NCI-H524 (cell line): Measurements from ENCODE around the gene ZNF45.
"Not testable (repeated sequence)": the region's sequence is repeated elsewhere in the genome, so short reads cannot be mapped to it uniquely, and the experiment has no call there.

Experiments used
- DNase-seq, 2 experiments: peaks; one replicate each; lab custom pipeline; 2025; lab: John Stamatoyannopoulos, UW

The ZNF45 gene

DNA sequence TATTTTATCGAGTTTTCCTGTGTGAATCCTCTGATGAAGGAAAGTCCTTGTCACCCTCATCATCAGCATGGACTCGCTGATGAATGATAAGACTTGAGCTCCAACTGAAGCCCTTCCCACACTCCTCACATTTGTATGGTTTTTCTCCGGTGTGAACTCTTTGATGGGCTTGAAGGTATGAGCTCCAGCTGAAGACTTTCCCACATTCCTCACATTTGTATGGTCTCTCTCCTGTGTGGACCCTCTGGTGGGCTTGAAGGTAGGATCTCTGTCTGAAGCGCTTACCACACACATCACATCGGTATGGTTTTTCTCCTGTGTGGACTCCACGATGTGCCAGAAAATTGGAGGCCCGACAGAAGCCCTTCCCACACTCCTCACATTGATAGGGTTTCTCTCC lies 21.7 kb downstream of the ZNF45 start:
- DNase-seq = no peak

DNA sequence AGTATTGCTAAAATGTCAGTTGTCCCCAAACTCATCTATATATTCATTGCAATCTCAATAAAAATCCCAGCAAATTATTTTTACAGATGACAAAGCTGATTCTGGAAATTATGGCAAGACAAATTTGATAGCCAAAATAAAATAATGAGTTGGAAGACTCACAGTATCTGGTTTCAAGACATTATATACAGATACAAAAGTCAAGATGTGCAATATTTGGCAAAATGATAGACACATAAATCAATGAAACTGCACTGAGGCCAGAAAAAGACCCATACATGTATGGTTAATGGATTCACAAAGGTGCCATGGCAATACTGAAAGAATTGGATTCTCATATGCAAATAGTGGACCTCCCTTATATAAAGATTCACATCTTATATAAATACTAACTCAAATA lies 24.2 kb downstream of the ZNF45 start:
- DNase-seq = no peak

DNA sequence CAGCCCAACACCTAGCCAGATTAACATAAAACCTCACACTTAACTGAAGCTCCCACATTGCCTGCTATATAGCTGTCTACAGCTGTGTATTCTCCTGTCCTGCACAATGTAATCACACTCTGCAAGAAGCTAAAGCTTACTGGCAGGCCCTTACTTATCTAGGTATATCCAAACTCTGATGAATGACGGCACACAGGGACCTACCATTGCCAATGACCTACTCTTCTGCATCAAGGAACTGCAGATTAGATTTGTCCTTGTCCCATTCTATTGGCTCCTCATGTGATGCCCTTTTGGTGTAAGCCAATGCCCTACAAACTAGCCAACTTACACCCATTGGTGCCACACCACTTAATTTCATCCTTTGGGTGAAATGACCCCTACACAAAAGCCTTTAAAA lies 26.4 kb downstream of the ZNF45 start:
- DNase-seq = no peak

DNA sequence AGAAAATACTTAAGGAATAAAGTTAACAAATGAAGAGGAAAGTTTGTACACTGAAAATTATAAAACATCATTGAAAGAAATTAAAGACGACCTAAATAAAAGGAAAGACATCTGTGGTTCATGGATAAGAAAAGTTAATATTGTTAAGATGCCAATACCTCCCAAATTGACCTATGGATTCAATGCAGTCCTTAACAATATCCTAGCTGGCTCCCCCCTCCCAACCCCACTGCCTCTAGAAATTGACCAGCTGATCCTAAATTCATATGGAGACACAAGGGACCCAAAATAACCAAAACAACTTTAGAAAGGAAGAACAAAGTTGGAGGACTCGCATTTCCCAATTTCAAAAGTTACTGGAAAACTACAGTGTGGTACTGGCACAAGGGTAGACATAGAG lies 28.3 kb downstream of the ZNF45 start:
- no peak for DNase-seq

DNA sequence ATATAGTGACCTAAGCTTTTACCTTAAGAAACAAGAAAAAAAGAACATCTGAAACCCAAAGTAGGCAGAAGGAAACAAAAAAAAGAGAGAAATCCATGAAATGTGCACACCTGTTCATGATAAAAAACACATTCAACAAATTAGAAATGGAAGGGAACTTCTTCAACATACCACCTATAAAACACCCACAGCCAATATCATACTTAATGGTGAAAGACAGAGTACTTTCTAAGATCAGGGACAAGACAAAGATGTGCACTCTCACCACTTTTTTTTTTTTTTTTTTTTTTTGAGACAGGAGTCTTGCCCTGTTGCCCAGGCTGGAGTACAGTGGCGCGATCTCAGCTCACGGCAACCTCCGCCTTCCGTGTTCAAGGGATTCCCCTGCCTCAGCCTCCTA lies 29.2 kb downstream of the ZNF45 start:
- DNase-seq = no peak

DNA sequence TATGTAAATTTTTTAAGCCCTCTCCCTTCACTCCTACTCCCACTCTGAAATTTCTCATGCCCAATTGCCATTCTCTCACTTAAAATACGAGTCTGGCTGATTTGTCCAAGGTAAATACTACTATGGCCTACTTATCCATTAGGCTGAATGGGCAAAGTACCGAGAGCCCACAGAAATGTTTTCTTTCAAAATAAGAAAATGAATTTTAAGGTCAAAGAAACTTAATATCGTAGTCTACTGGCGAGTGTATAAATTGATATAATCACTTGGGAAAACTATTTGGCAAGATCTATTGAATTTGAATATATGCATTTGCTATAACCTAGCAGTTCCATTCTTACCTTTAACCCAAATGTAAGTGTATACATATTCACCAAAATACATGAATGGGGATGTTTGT lies 32.7 kb downstream of the ZNF45 start:
- DNase-seq = no peak

DNA sequence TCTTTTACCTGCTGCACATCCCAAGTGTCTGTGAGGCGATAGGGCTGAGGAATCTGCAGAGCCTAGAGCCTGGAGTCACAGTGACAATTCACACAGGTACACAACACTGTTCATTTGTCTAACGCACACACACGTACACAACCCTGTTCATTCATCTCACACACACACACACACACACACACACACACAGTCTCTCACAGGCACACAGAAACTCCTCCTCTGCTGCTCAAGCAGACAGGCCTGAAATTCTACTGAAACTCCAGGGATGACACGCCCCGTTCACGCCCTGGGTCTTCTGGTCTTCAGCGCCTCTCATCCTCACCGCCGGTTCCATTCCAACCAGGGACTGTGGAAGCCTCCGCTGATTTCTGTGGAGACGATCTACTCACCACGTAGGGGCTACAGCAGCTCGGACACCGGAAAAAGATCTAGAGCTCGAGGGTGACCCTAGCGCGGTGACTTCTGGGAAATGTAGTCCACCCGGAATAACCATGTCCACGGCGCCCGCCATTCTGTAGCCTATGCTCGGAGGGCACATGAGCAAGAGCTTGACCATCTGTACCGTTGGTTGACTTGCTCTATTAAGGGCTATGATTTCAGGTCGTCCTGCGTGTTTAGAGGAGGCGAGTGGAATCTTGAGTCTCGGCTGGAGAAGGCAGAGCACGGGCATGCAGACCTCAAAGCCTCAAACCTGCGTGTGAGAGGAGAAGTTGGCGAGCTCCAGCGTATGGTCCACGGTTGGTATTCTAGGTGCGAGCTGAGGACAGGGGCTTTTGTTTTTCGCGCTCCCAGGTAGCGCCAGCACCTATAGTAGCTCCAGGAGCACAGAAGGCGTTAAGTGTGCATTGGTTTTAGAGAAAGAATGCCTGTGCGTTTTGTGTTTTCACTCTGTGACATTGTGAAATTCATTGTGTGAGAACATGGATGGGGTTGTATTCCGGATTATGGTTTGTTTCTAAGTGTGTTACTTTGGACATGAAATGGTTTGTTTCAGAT lies 33.4 kb downstream of the ZNF45 start:
- DNase-seq = no peak

DNA sequence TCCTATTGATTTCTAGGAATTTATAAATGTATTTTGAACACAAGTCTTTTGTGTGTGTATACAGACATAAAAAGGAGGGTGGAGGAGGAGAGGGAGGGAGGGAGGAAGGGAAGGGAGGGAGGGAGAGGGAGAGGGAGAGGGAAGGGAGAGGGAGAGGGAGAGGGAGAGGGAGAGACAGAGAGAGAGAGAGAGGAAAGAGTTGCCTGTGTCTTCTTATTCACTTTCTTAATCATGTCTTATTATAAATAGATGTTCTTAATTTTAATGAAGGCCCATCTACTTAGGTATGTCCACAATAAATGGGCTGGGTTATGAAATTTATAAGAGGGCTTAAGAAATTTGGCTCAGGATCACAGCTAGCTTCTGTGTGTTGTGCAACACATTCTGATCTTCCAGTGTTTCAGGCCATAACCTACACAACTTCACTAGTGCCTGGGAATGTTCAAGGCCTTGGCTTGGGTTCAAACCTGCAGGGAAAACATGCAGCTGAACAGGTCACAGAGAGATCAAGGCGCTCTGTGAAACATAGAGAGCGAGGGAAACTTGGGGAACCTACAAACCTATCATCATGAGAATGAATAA lies 39.3 kb downstream of the ZNF45 start:
- DNase-seq = no peak

DNA sequence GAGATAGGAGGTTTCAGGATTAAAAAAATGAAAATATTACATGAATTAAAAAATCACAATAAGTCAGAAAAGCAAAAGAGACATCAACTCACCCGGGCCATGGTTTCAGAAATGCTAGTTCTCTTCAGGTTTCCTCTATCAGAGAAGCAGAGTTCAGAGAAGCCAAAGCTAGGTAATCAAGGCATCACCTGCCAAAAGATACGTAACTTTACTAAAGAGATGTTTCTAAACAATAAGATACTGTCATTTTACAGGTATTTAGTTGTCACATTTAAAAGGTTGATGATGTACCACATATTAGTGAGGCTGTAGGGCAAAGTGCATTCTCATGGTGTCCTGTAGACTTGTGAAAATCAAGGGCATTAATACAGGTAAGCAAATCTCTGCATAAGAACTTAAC lies 51.2 kb downstream of the ZNF45 start, which contains the start of gene ZNF404:
TSS of gene ZNF404 (minus strand) at position 101 of the 400 bp plus-strand sequence.
- no peak for DNase-seq

DNA sequence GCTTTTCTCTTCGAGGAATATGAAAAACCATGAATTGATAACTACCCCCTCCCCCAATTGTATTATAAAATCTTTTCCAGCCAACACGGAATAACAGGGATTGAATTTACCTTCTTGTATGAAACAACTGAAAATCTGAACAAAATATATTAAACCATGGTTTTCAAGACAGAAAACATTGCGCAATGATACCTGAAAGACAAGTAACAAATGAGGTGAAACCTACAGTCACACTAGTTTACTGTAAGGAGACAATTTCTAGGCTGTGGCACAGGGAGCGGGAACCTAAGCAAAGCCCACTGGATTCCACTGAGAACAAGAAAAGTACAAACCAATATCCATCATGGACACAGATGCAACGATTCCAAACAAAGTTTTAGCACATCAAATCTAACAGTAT lies 54.6 kb downstream of the ZNF45 start:
- no peak for DNase-seq

DNA sequence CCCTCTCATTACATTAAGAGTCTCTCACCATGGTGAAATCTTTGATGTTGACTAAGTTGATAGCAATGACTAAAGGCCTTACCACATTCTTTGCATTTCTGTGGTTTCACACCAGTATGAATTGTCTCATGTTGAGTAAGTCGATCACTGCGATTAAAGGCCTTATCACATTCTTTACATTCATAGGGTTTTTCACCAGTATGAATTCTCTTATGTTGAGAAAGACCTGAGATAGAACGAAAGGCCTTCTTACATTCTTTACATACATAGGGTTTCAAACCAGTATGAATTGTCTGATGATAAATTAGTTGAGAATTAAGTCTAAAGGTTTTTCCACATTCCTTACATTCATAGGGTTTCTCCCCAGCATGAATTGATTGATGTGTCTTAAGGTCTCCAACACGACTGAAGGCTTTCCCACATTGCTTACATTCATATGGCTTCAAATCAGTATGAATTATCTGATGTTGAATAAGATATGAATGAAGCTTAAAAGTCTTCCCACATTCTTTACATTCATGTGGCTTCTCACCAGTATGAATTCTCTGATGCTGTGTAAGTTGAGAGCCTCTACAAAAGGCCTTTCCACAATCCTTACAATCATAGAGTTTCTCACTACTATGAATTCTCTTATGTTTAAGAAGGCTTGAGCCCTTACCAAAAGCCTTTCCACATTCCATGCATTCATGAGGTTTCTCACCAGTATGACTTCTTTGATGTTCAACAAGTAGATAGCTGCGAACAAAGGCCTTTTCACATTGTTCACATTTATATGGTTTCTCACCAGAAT lies 62.3 kb downstream of the ZNF45 start:
- DNase-seq = no peak

DNA sequence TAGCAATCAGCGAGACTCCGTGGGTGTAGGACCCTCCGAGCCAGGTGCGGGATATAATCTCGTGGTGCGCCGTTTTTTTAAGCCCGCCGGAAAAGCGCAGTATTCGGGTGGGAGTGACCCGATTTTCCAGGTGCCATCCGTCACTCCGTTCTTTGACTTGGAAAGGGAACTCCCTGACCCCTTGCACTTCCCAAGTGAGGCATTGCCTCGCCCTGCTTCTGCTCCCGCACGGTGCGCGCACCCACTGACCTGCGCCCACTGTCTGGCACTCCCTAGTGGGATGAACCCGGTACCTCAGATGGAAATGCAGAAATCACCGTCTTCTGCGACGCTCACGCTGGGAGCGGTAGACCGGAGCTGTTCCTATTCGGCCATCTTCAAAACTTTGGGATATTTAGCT lies 68.2 kb downstream of the ZNF45 start:
- DNase-seq = not testable (repeated sequence)
